Uterus (tissue), 4 donors: ENCODE results near the gene OBSCN. TPM values are rescaled to one million over a fixed set of nuclear protein-coding genes. Genes with fewer than 3 reads are reported as not detected.

Experiments
- DNase-seq, 2 donors: peaks; one replicate each; pipeline ENCODE4 v3.0.0-alpha.2; 2019 to 2020
- H3K27ac ChIP-seq, 2 donors: fragments of 200-600 bp; sonication (generic); 1 replicate in 1 of 2; 2 replicates in 1 of 2; pipeline ENCODE4 v1.5.1; 2016 to 2018
- H3K27me3 ChIP-seq, 2 donors: fragments of 200-600 bp; sonication (generic); one replicate each; pipeline ENCODE4 v1.5.1; 2018 to 2019; ENCODE audit warnings: control low read depth in 1 of 2
- H3K36me3 ChIP-seq, 2 donors: fragments of 200-600 bp; sonication (generic); one replicate each; pipeline ENCODE4 v1.5.1; 2019; ENCODE audit warnings: control low read depth in 1 of 2
- H3K4me1 ChIP-seq, 2 donors: fragments of 200-600 bp; sonication (generic); one replicate each; pipeline ENCODE4 v1.5.1; 2018 to 2019; ENCODE audit warnings: control low read depth in 1 of 2
- H3K4me3 ChIP-seq, 2 donors: fragments of 200-600 bp; sonication (generic); 1 replicate in 1 of 2; 2 replicates in 1 of 2; pipeline ENCODE4 v1.5.1; 2018 to 2019; ENCODE audit warnings: mild to moderate bottlenecking in 1 of 2
- H3K9me3 ChIP-seq, 2 donors: fragments of 200-600 bp; sonication (generic); one replicate each; pipeline ENCODE4 v1.5.1; 2019; ENCODE audit warnings: control low read depth in 1 of 2
- POLR2A ChIP-seq, 2 donors: fragments of 450-650 bp; IDR thresholded peaks; one replicate each; pipeline ENCODE4 v1.6.1; 2016; ENCODE audit warnings: antibody characterized with exemption in 2 of 2, mild to moderate bottlenecking in 1 of 2, moderate library complexity in 1 of 2
- intact Hi-C: fragments of 100-400 bp; cut with DNase I; formaldehyde crosslinking; loops from one replicate; pipeline ENCODE4 v1.15.1; 2023; ENCODE audit warnings: low total_unique reads
- total RNA-seq, 4 donors: library from RNA; depleted of rRNA in 3 of 4; stranded (reverse); fragments of >200 nt in 3 of 4; gene quantifications; one replicate each; pipeline versions ENCODE4 v1.1.0 to v1.2.4, GENCODE V29; 2014 to 2023
- TF ChIP-seq, protein P1 (sequence below), 4 experiments: fragments of 200-600 bp in 2 of 4; fragments of 450-650 bp in 2 of 4; sonication (generic) in 2 of 4; IDR thresholded peaks; one replicate each; pipeline ENCODE4 v1.5.1; 2016 to 2019; ENCODE audit warnings: antibody characterized with exemption in 4 of 4, mild to moderate bottlenecking in 2 of 4, moderate library complexity in 1 of 4
- donor health status: DM: yes; HTN: yes; CAD: no.

OBSCN gene
- total RNA-seq, 4 donors from 2014 or later: 5.9 to 53.2 (median 22.4) TPM

DNA sequence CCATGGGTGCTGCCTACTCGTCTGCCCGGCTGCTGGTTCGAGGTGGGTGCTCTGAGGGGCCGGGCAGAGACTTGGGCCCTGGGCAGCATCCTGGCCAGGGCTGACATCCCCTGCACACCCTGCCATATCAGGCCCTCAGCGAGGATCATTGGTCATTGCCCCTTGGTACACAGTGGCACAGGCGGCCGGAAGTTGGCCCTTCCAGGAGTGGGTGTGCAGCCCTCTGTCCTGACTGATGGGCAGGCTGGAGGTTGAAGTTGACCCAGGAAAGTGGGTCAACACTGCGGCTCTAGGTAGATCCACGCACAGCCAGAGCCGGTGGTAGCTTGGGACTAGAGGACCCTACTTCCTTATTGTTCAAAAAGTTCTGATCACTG, 125.9 kb downstream of the OBSCN start:
- no peaks in the 10 kb centered on the region for H3K9me3 ChIP-seq
- DNase-seq: no peak
- H3K4me3 ChIP-seq: no peak overlapping the region
- no peaks in the 10 kb centered on the region for H3K36me3 ChIP-seq
- H3K4me1 ChIP-seq: no peaks in the 10 kb centered on the region
- no peak overlapping the region for H3K27ac ChIP-seq
- intact Hi-C loops: no loop called here
- no peak for TF ChIP-seq POLR2A (IDR thresholded peaks at IDR 0.05)
- TF ChIP-seq, protein P1, sequence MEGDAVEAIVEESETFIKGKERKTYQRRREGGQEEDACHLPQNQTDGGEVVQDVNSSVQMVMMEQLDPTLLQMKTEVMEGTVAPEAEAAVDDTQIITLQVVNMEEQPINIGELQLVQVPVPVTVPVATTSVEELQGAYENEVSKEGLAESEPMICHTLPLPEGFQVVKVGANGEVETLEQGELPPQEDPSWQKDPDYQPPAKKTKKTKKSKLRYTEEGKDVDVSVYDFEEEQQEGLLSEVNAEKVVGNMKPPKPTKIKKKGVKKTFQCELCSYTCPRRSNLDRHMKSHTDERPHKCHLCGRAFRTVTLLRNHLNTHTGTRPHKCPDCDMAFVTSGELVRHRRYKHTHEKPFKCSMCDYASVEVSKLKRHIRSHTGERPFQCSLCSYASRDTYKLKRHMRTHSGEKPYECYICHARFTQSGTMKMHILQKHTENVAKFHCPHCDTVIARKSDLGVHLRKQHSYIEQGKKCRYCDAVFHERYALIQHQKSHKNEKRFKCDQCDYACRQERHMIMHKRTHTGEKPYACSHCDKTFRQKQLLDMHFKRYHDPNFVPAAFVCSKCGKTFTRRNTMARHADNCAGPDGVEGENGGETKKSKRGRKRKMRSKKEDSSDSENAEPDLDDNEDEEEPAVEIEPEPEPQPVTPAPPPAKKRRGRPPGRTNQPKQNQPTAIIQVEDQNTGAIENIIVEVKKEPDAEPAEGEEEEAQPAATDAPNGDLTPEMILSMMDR (IDR thresholded peaks at IDR 0.05): no peak
- no peaks in the 10 kb centered on the region for H3K27me3 ChIP-seq

DNA sequence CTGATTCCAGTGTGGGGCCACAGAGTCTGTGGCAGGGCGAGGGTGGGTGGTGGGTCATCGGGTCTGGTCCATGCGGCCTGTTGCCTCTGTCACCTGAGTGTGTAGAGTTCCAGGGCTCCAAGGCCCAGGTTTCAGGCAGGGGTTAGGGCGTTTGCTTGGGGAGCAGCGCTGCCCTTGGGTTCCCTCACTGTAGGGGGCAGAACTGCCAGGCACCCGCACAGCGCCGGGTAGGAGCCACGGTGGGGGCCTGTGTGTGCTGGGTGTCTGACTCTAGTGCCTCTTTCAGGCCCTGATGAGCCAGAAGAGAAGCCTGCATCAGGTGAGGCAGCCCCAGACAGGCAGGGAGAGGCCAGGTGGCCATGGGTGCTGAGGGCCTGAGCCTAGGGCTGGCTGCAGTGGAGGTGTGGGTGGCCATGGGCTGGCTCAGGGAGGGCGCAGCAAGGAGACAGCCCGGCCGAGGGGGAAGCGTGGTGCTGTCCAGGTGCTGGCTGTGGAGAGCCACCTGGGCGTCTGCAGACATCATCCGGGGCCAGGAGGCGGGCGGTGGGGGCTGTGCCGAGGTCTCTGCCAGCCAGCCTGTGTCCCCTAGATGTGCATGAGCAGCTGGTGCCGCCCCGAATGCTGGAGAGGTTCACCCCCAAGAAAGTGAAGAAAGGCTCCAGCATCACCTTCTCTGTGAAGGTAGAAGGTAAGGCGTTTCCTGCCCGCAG, 126.5 kb downstream of the OBSCN start:
- no peak overlapping the region for H3K4me3 ChIP-seq
- DNase-seq: peak; percentile 6 to 10
- intact Hi-C loops: no loop called here
- no peaks in the 10 kb centered on the region for H3K4me1 ChIP-seq
- TF ChIP-seq, protein P1 (IDR thresholded peaks at IDR 0.05): no peak
- TF ChIP-seq POLR2A (IDR thresholded peaks at IDR 0.05): no peak
- no peaks in the 10 kb centered on the region for H3K36me3 ChIP-seq
- no peaks in the 10 kb centered on the region for H3K27me3 ChIP-seq
- H3K27ac ChIP-seq: no peak overlapping the region
- H3K9me3 ChIP-seq: no peaks in the 10 kb centered on the region

DNA sequence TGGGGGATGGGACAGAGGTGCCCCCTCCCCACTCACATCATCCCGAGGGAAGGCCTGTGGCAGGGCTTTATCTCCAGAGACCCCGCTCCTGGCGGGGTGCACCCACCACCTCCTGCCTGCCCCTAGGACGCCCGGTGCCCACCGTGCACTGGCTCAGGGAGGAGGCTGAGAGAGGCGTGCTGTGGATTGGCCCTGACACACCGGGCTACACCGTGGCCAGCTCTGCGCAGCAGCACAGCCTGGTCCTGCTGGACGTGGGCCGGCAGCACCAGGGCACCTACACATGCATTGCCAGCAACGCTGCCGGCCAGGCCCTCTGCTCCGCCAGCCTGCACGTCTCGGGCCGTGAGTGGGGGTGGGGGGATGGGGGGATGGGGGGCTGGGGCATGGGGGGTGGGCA, 127.1 kb downstream of the OBSCN start:
- DNase-seq: no peak
- Histone ChIP-seq H3K36me3 (no peaks in the 10 kb centered on the region), H3K4me1 (no peaks in the 10 kb centered on the region), H3K27me3 (no peaks in the 10 kb centered on the region), H3K9me3 (no peaks in the 10 kb centered on the region), H3K27ac (no peak overlapping the region), H3K4me3 (no peak overlapping the region)
- TF ChIP-seq, protein P1 (IDR thresholded peaks at IDR 0.05): no peak
- TF ChIP-seq POLR2A (IDR thresholded peaks at IDR 0.05): no peak
- intact Hi-C loops: no loop called here

DNA sequence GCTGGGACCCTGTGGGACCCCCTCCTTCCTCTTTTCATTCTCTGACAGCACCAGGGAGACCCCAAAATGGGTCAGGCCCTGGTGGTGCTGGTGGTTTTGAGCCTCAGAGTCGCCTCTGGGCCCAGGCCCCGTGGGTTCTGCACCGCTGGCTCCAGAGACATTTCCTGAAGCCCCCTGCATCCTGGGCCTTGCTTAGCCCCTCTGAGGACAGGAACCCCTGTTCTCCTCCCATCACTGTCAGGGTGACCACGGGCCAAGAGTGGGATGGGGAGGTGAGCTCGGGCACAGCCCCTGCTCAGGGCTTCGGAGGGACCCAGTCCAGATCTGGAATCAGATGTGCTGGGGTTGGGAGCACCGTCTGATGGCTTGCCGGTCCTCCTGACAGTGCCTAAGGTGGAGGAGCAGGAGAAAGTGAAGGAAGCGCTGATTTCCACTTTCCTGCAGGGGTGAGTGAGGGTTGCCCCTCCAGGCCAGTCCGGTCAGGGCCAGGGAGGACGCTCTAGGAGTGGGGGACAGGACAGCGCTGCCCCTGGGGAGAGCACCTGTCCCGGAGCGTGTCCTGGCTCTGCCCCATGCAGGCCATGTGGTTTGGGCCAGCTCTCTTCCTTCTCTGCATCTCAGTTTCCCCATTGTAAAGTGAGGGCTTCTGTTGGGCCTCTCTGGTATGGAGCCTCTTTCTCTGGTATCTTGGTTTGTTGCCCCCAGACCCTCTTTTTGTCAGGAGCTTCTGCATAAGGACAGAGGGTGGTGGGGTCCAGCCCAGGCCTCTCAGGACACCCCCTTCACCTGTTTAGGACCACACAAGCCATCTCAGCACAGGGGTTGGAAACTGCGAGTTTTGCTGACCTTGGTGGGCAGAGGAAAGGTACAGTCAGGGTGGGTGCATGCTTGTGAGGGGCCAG, 127.8 kb downstream of the OBSCN start:
- intact Hi-C loops: no loop called here
- H3K27me3 ChIP-seq: no peaks in the 10 kb centered on the region
- DNase-seq: peak in 1 of 2 donors; percentile 3
- no peak overlapping the region for H3K27ac ChIP-seq
- no peaks in the 10 kb centered on the region for H3K4me1 ChIP-seq
- no peaks in the 10 kb centered on the region for H3K9me3 ChIP-seq
- no peak for TF ChIP-seq POLR2A (IDR thresholded peaks at IDR 0.05)
- TF ChIP-seq, protein P1 (IDR thresholded peaks at IDR 0.05): no peak
- H3K36me3 ChIP-seq: no peaks in the 10 kb centered on the region
- no peak overlapping the region for H3K4me3 ChIP-seq
